ENCODE data around the gene DCUN1D2. TPM values are rescaled to one million over a fixed set of nuclear protein-coding genes. Genes with fewer than 3 reads are reported as not detected.

The DCUN1D2 gene
- polyA plus RNA-seq, 2 donors = 6.9 to 8.9 TPM

GRCh38 chr13:113422807-113423519, 67.5 kb downstream of the DCUN1D2 start:
- H3K4me3 ChIP-seq (ENCODE audit: low read depth in 1 of 2, low read length in 2 of 2) = no peak overlapping the region
- 85% methylated on average over 26 of the region's 26 CpGs for WGBS, 2 donors
- no peaks in the 10 kb centered on the region for H3K9me3 ChIP-seq (ENCODE audit: control insufficient read depth in 2 of 2, insufficient read depth in 1 of 2, low read depth in 1 of 2, low read length in 1 of 2)
- H3K27me3 ChIP-seq (ENCODE audit: control insufficient read depth in 1 of 2, insufficient read depth in 2 of 2, low read length in 2 of 2) = no peaks in the 10 kb centered on the region
- H3K27ac ChIP-seq (ENCODE audit: low read depth in 2 of 2, low read length in 1 of 2) = no peak overlapping the region
- H3K36me3 ChIP-seq (ENCODE audit: control insufficient read depth in 2 of 2, insufficient read depth in 2 of 2, low read length in 1 of 2) = no peaks in the 10 kb centered on the region
- peaks cover 0 to 3% of the 10 kb centered on the region in 2 donors for H3K4me1 ChIP-seq (ENCODE audit: control insufficient read depth in 2 of 2, insufficient read depth in 2 of 2, low read length in 1 of 2)

GRCh38 chr13:113421673-113422270, 68.7 kb downstream of the DCUN1D2 start:
- Histone ChIP-seq H3K27ac (ENCODE audit: low read depth in 2 of 2, low read length in 1 of 2) (peak overlapping the region; percentile 40 to 42), H3K9me3 (ENCODE audit: control insufficient read depth in 2 of 2, insufficient read depth in 1 of 2, low read depth in 1 of 2, low read length in 1 of 2) (no peaks in the 10 kb centered on the region), H3K27me3 (ENCODE audit: control insufficient read depth in 1 of 2, insufficient read depth in 2 of 2, low read length in 2 of 2) (no peaks in the 10 kb centered on the region), H3K4me3 (ENCODE audit: low read depth in 1 of 2, low read length in 2 of 2) (no peak overlapping the region), H3K36me3 (ENCODE audit: control insufficient read depth in 2 of 2, insufficient read depth in 2 of 2, low read length in 1 of 2) (no peaks in the 10 kb centered on the region), H3K4me1 (ENCODE audit: control insufficient read depth in 2 of 2, insufficient read depth in 2 of 2, low read length in 1 of 2) (peaks cover 0 to 3% of the 10 kb centered on the region in 2 donors)
- WGBS, 2 donors = 60 to 71% methylated on average over 15 of the region's 15 CpGs

GRCh38 chr13:113420833-113421600, 69.5 kb downstream of the DCUN1D2 start:
- peaks cover 0 to 3% of the 10 kb centered on the region in 2 donors for H3K4me1 ChIP-seq (ENCODE audit: control insufficient read depth in 2 of 2, insufficient read depth in 2 of 2, low read length in 1 of 2)
- peak overlapping the region in 1 of 2 donors; percentile 42 for H3K27ac ChIP-seq (ENCODE audit: low read depth in 2 of 2, low read length in 1 of 2)
- WGBS, 2 donors = 64 to 79% methylated on average over 23 to 37 of the region's 38 CpGs
- H3K9me3 ChIP-seq (ENCODE audit: control insufficient read depth in 2 of 2, insufficient read depth in 1 of 2, low read depth in 1 of 2, low read length in 1 of 2) = no peaks in the 10 kb centered on the region
- H3K36me3 ChIP-seq (ENCODE audit: control insufficient read depth in 2 of 2, insufficient read depth in 2 of 2, low read length in 1 of 2) = no peaks in the 10 kb centered on the region
- no peaks in the 10 kb centered on the region for H3K27me3 ChIP-seq (ENCODE audit: control insufficient read depth in 1 of 2, insufficient read depth in 2 of 2, low read length in 2 of 2)
- H3K4me3 ChIP-seq (ENCODE audit: low read depth in 1 of 2, low read length in 2 of 2) = no peak overlapping the region

GRCh38 chr13:113420232-113420631, 70.3 kb downstream of the DCUN1D2 start:
- no peak overlapping the region for H3K4me3 ChIP-seq (ENCODE audit: low read depth in 1 of 2, low read length in 2 of 2)
- no peak overlapping the region for H3K27ac ChIP-seq (ENCODE audit: low read depth in 2 of 2, low read length in 1 of 2)
- no peaks in the 10 kb centered on the region for H3K9me3 ChIP-seq (ENCODE audit: control insufficient read depth in 2 of 2, insufficient read depth in 1 of 2, low read depth in 1 of 2, low read length in 1 of 2)
- no peaks in the 10 kb centered on the region for H3K36me3 ChIP-seq (ENCODE audit: control insufficient read depth in 2 of 2, insufficient read depth in 2 of 2, low read length in 1 of 2)
- no peaks in the 10 kb centered on the region for H3K27me3 ChIP-seq (ENCODE audit: control insufficient read depth in 1 of 2, insufficient read depth in 2 of 2, low read length in 2 of 2)
- 86 to 88% methylated on average over 15 of the region's 15 CpGs for WGBS, 2 donors
- H3K4me1 ChIP-seq (ENCODE audit: control insufficient read depth in 2 of 2, insufficient read depth in 2 of 2, low read length in 1 of 2) = peaks cover 0 to 3% of the 10 kb centered on the region in 2 donors

- Histone ChIP-seq H3K27me3 (ENCODE audit: control insufficient read depth in 1 of 2, insufficient read depth in 2 of 2, low read length in 2 of 2) (no peaks in the 10 kb centered on the region), H3K4me1 (ENCODE audit: control insufficient read depth in 2 of 2, insufficient read depth in 2 of 2, low read length in 1 of 2) (peaks cover 0 to 3% of the 10 kb centered on the region in 2 donors), H3K4me3 (ENCODE audit: low read depth in 1 of 2, low read length in 2 of 2) (no peak overlapping the region), H3K36me3 (ENCODE audit: control insufficient read depth in 2 of 2, insufficient read depth in 2 of 2, low read length in 1 of 2) (no peaks in the 10 kb centered on the region), H3K27ac (ENCODE audit: low read depth in 2 of 2, low read length in 1 of 2) (no peak overlapping the region), H3K9me3 (ENCODE audit: control insufficient read depth in 2 of 2, insufficient read depth in 1 of 2, low read depth in 1 of 2, low read length in 1 of 2) (no peaks in the 10 kb centered on the region)
- 91 to 93% methylated on average over 18 of the region's 18 CpGs for WGBS, 2 donors
Observed at GRCh38 chr13:113419531-113420193, 70.8 kb downstream of the DCUN1D2 start.

GRCh38 chr13:113418722-113419049, 71.8 kb downstream of the DCUN1D2 start:
- no peak overlapping the region for H3K4me3 ChIP-seq (ENCODE audit: low read depth in 1 of 2, low read length in 2 of 2)
- H3K27me3 ChIP-seq (ENCODE audit: control insufficient read depth in 1 of 2, insufficient read depth in 2 of 2, low read length in 2 of 2) = no peaks in the 10 kb centered on the region
- no peak overlapping the region for H3K27ac ChIP-seq (ENCODE audit: low read depth in 2 of 2, low read length in 1 of 2)
- 100% methylated on average over 1 of the region's 1 CpG for WGBS, 2 donors
- no peaks in the 10 kb centered on the region for H3K36me3 ChIP-seq (ENCODE audit: control insufficient read depth in 2 of 2, insufficient read depth in 2 of 2, low read length in 1 of 2)
- H3K9me3 ChIP-seq (ENCODE audit: control insufficient read depth in 2 of 2, insufficient read depth in 1 of 2, low read depth in 1 of 2, low read length in 1 of 2) = no peaks in the 10 kb centered on the region
- peaks cover 0 to 3% of the 10 kb centered on the region in 2 donors for H3K4me1 ChIP-seq (ENCODE audit: control insufficient read depth in 2 of 2, insufficient read depth in 2 of 2, low read length in 1 of 2)

GRCh38 chr13:113417836-113418721, 72.4 kb downstream of the DCUN1D2 start:
- H3K36me3 ChIP-seq (ENCODE audit: control insufficient read depth in 2 of 2, insufficient read depth in 2 of 2, low read length in 1 of 2) = no peaks in the 10 kb centered on the region
- 70 to 74% methylated on average over 16 of the region's 16 CpGs for WGBS, 2 donors
- no peaks in the 10 kb centered on the region for H3K9me3 ChIP-seq (ENCODE audit: control insufficient read depth in 2 of 2, insufficient read depth in 1 of 2, low read depth in 1 of 2, low read length in 1 of 2)
- no peak overlapping the region for H3K4me3 ChIP-seq (ENCODE audit: low read depth in 1 of 2, low read length in 2 of 2)
- H3K27me3 ChIP-seq (ENCODE audit: control insufficient read depth in 1 of 2, insufficient read depth in 2 of 2, low read length in 2 of 2) = no peaks in the 10 kb centered on the region
- no peaks in the 10 kb centered on the region for H3K4me1 ChIP-seq (ENCODE audit: control insufficient read depth in 2 of 2, insufficient read depth in 2 of 2, low read length in 1 of 2)
- no peak overlapping the region for H3K27ac ChIP-seq (ENCODE audit: low read depth in 2 of 2, low read length in 1 of 2)

- Histone ChIP-seq H3K36me3 (ENCODE audit: control insufficient read depth in 2 of 2, insufficient read depth in 2 of 2, low read length in 1 of 2) (no peaks in the 10 kb centered on the region), H3K4me3 (ENCODE audit: low read depth in 1 of 2, low read length in 2 of 2) (no peak overlapping the region), H3K4me1 (ENCODE audit: control insufficient read depth in 2 of 2, insufficient read depth in 2 of 2, low read length in 1 of 2) (no peaks in the 10 kb centered on the region), H3K9me3 (ENCODE audit: control insufficient read depth in 2 of 2, insufficient read depth in 1 of 2, low read depth in 1 of 2, low read length in 1 of 2) (no peaks in the 10 kb centered on the region), H3K27ac (ENCODE audit: low read depth in 2 of 2, low read length in 1 of 2) (no peak overlapping the region), H3K27me3 (ENCODE audit: control insufficient read depth in 1 of 2, insufficient read depth in 2 of 2, low read length in 2 of 2) (no peaks in the 10 kb centered on the region)
- 62 to 63% methylated on average over 28 of the region's 28 CpGs for WGBS, 2 donors
Observed at GRCh38 chr13:113417008-113417751, 73.3 kb downstream of the DCUN1D2 start.

Measured in esophagus (tissue), 2 donors.